CD1c-positive myeloid dendritic cell (primary cell): ENCODE results near the gene PBX1.
A peak's percentile ranks its signal among the peaks of the same experiment; 100 is the strongest.

Experiments used
- DNase-seq: peaks from one replicate; pipeline ENCODE4 v3.0.0-alpha.2; 2016; ENCODE audit errors: extremely low spot score

The PBX1 gene

DNA sequence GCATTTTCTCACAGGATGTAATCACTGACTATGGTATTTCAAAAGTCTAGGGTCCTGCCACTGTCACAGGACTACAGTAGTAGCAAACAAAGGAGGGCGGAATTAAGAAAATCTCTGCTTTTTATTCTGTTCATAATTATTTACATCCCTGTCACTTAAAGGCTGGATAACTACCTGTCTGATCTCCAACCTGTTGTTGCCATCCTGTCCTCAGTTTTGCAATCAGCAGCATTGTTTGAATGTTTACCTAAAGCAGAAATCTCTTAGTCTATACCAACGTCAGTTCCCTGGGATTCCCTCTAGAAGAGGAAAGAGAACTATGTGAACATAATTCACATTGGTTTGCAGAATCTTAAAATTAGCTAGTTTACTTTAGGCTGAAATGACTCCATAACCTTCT lies 218.5 kb downstream of the PBX1 start:
- no peak for DNase-seq

DNA sequence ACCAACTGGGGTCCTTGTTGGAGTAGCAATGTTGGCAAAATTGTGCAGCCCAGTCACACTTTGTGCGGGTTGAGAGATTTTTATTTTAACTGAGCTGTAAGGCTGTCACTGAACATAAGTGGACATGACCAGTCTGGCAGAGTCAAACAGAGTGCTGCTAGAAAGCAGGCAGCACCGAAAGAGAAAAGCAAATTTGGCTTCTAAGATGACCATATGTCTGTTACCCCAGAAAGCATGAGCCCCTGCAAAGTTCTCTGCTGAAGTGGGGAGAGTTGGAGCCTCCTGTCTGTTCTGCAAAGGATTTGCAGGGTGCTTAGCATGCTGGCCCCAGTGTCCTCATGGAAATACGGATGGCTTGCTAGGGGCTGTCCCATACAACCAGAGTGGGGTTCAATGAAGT lies 220.4 kb downstream of the PBX1 start:
- no peak for DNase-seq

DNA sequence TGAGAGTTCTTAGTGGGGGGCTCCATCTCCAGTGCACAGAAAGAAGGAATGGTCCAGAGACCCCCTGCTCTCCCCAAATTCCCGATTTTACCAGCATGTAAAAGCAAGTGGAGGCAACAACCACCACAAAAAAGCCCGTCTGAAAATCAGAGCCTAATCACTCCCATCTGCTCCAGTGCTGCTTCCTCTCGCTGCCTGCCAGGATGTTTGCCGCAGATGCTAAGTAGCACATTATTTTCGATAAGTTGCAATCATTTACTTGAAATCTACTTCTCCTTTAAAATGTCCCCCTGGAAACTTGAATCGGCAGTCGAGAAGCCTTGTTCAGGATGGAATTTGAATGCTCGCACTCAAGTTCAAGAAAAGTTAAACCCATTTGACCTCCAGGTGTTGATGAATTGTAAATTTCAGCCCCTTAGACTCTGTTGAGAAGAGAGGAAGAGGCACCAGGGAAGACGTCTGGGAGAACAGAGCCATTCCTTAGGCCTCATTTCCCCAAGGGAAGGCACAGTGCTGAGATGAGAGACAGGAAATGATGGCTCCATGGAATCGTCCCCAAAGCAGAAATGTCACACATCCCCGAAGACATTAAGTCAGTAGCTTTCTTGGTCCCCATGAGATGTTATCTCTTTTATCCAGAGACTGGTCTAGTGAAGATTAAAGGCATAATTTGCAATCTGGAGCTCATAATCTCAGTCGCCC lies 221.3 kb downstream of the PBX1 start:
- DNase-seq, result no peak

DNA sequence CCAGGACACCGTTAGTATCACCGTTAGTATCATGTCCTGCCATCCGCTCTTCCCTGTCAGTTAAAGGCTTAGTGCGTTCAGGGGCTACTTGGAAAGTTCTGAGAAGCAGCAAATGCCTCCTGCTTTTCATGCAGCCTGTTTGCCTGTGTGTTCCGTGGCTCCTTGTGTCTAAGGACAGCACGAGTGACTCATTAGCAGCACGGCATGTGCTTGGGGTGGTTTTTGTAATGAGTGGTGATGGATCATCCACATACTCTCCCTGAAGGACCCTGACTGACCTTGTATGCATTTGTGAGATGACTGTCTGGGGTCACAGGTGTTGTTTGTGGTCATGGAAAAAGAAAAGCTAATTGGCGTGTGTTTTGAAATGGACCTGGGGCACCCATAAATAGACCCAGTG lies 221.9 kb downstream of the PBX1 start:
- DNase-seq, result no peak

- no peak for DNase-seq
Measured at GRCh38 chr1:164781972-164782371, 223.0 kb downstream of the PBX1 start.

DNA sequence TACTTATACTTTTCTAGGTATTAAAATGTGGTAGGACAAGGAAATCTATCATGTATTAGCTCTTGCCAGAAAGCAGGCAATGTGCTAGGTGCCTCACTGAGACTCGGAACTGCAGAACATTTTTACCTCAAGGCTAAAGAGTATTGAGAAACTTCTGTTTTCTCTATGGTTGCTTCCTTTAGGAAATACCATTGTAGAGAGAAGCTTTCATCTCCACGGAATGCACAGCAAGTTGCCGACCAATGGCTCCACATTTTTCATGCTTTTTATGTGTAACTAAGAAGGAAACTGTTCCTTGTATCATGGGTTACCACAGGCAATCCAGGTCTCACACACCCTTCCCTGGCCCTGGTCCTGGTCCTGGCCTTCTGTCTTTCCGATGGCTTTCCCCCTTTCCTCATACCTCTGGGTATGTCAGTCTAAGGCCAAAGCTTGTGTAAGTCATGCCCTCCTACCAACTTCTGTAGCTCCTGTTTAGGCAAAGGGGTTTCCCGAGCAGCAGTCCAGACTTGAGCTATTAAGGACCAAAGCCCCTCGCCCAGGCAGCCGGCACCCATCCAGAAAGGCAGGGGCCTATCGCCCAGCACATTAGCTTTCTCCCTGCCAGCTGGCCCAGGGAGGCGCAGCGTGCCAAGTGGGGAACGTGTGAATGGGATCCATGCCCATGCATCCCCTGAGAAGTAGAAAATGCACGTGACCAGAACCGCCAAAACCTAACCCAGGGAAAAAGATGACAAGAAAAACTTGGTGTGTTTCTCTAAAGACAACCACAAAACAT lies 225.0 kb downstream of the PBX1 start:
- DNase-seq, result no peak

GRCh38 chr1:164784960-164785359 lies 226.0 kb downstream of the PBX1 start:
- DNase-seq, result no peak

GRCh38 chr1:164785841-164786534 lies 227.0 kb downstream of the PBX1 start:
- no peak for DNase-seq

- DNase-seq, result peak; percentile 76
Measured at GRCh38 chr1:164786980-164787833, 228.2 kb downstream of the PBX1 start.

DNA sequence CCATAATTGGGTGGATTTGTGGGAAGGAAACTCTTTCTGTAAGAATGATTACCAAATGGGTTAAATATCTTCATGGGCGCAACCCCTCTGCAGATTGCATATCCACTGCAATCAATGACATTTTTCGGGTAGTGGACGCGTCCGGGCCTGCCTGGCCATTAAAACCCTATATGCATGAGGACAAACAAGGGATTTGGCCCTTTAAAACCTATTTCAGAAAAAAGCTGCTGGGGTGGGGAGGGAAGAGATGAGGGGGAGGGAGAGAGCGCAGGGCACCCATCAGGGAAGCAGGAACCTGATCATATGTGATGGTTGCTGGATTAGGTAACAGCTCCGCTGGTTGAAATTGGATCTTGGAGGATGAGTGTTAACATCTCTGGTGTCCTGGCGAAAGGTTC lies 228.8 kb downstream of the PBX1 start:
- DNase-seq, result no peak

- no peak for DNase-seq
Measured at GRCh38 chr1:164790081-164790480, 231.1 kb downstream of the PBX1 start.

DNA sequence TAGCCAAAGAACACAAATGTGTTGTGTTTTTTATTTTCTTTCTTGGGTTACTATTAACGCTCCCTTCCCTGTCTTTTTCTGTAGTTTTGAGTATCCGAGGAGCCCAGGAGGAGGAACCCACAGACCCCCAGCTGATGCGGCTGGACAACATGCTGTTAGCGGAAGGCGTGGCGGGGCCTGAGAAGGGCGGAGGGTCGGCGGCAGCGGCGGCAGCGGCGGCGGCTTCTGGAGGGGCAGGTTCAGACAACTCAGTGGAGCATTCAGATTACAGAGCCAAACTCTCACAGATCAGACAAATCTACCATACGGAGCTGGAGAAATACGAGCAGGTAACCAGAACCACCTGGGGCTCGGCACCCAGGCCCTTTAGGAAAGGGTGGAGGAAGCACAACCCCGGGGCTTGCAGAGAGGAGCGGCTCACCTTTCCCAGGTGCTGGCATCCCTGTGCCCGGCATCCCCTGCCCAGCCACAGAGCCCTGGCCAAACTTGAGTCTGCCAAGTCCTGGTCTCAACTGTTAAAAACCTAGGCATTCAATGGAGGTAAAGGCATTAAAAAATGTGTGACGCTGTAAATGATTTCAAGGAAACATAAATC lies 233.5 kb downstream of the PBX1 start:
- no peak for DNase-seq

DNA sequence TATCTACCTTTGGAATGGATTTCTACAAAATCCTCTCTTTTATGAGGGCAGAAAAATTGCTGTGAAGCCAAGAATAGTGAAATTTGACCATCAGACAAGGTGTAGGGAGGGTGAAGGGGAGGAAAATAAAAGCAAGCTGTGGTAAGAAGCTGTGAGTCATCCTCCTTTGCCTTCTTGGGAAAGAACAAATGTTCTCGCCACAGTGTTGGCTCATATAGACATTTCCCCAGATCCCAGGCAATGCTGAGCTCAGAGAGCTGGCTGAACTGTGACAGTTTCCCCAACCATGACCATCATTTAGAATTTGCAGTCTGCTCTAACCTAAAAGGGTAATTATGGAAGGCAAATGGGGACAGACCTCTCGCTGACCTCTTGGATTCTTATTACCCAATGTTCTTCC lies 235.4 kb downstream of the PBX1 start:
- no peak for DNase-seq

- DNase-seq, result no peak
Measured at GRCh38 chr1:164796916-164797315, 237.9 kb downstream of the PBX1 start.

GRCh38 chr1:164801246-164801731 lies 242.3 kb downstream of the PBX1 start:
- DNase-seq, result no peak

DNA sequence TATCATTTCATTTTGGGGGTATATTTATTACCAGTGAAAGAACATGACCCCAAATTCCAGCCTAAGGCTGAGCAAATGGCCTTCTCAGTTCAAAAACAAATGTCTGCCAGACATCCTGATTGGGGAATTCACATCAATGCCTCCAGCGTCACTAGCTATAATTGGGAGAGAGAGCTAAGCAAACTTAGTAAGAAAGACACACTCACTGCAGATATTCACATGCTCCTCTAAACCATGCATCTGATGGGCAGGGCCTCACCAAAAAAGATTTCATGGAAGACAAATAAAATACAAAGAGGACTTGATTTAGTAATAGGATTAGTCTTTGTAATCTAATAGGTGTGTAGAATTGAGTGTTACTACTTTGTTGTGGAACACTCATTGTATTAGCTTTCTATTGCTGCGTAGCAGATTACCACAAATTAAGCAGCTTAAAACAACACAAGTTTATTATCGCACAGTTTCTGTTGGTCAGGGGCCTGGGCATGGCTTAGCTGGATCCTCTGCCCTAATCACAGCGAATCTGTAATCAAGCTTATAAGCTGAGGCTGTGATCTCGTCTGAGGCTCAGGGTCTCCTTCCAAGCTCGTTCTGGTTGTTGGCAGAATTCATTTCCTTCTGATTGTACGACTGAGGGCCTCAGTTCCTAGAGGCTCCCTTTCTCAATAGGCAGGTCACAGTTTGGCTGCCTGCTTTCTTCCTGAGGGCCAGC lies 243.0 kb downstream of the PBX1 start:
- no peak for DNase-seq

DNA sequence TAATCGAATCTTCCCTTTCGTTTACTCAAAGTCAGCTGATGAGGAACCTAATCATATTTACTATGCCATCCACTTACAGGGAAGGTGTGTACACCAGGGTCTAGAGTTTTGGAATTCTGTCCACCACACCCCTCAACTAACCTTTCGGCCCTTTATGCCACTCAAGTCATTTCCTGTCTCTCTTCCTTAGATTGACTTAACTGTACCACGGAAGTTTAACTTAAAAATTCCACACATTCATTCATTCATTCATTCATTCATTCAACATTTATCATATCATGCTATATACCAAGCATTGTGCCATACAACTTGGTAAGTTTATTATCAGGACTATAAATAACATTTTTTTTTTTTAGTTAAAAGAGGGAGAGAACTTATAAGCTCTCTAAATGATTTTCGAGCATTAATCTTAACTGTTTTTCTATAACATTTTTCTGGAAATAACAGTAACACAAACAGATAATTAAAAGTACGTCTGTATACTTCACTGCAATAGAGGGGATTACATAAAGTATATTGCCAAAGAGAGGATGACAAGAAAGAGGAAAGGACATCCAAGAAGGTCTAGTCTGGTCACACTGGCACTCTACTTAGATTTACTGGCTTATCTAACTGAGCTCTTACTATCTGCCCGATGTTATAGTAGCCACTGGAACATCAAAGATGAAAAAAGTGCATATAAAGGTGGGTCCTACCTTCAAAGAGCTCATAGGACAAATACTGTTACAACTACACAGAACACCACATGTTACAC lies 243.7 kb downstream of the PBX1 start:
- no peak for DNase-seq

GRCh38 chr1:164803366-164803765 lies 244.4 kb downstream of the PBX1 start:
- DNase-seq, result no peak

- DNase-seq, result no peak
Measured at GRCh38 chr1:164804366-164804765, 245.4 kb downstream of the PBX1 start.

DNA sequence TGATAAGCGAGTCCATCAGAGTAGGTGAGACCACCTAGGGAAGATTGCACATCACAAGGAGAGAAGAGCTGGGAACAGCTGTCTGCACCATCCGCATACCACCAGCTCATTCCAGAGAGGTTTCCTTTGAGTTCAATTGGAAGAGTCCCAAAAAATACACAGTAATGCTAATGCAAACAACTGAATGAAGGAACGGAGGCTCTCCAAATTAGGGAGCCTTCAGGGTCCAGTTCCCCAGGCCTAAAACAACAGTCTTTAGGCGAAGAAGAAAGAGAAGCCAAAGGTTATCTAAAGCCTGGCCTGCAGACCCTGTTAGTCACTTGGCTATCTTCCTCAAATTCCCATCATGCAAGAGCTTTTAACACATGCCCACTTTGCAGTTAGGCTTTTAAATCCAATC lies 246.4 kb downstream of the PBX1 start:
- no peak for DNase-seq
